Chondrocyte (in vitro differentiated cells): ENCODE data around the gene SFSWAP. TPM values are rescaled to one million over a fixed set of nuclear protein-coding genes. Genes with fewer than 3 reads are reported as not detected.

ENCODE experiments used
- DNase-seq: peaks from one replicate; pipeline ENCODE4 v3.0.0; 2021; ENCODE audit warnings: mixed read lengths, low spot score
- H3K27ac Mint-ChIP-seq: one replicate; pipeline ENCODE4 v1.8.0; 2021; ENCODE audit warnings: mild to moderate bottlenecking, moderate library complexity, mixed read lengths; ENCODE audit not compliant: unreplicated experiment
- H3K27me3 Mint-ChIP-seq: 2 replicates; pipeline ENCODE4 v1.8.0; 2021; ENCODE audit warnings: low read depth, mixed read lengths
- H3K36me3 Mint-ChIP-seq: 2 replicates; pipeline ENCODE4 v1.8.0; 2021; ENCODE audit warnings: low read depth, mixed read lengths
- H3K4me1 Mint-ChIP-seq: 2 replicates; pipeline ENCODE4 v1.8.0; 2021; ENCODE audit warnings: low read depth, mild to moderate bottlenecking, mixed read lengths
- H3K4me3 Mint-ChIP-seq: one replicate; pipeline ENCODE4 v1.8.0; 2021; ENCODE audit warnings: mild to moderate bottlenecking, moderate library complexity, mixed read lengths; ENCODE audit not compliant: unreplicated experiment
- H3K9me3 Mint-ChIP-seq: 2 replicates; pipeline ENCODE4 v1.8.0; 2021; ENCODE audit warnings: low read depth, mixed read lengths
- CTCF ChIP-seq: fragments of 200-600 bp; sonication (generic); IDR thresholded peaks from 2 replicates; pipeline ENCODE4 v1.5.0; 2021; ENCODE audit warnings: antibody characterized with exemption, mild to moderate bottlenecking, moderate library complexity
- total RNA-seq: library from RNA; stranded (reverse); gene quantifications from 3 replicates; pipeline ENCODE4 v1.2.1, GENCODE V29; 2021

Gene SFSWAP
- total RNA-seq, 1 donor from 2014 or later, result 33.0 TPM

GRCh38 chr12:131725503-131725902 is 14.6 kb downstream of the SFSWAP start:
- H3K27me3 Mint-ChIP-seq, result no peaks in the 10 kb centered on the region

DNA sequence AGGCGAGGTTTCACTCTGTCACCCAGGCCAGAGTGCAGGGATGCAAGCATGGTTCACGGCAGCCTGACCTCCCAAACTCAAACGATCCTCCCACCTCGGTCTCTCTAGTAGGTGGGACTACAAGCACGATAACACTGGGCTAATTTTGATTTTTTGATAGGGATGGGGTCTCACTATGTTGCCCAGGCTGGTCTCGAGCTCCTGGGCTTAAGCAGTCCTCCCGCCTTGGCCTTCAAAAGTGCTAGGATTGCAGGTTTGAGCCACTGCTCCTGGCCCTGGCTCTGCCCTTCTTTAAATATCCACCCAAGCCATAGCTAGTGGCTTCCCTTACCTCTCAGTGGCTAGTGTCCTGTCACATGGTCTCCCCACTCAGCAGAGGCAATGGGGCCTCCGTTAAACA is 17.8 kb downstream of the SFSWAP start:
- Mint-ChIP-seq H3K27me3 (no peaks in the 10 kb centered on the region), H3K27ac (no peak overlapping the region), H3K9me3 (no peaks in the 10 kb centered on the region), H3K4me1 (peaks cover under 1% of the 10 kb centered on the region), H3K36me3 (peaks cover 48% of the 10 kb centered on the region), H3K4me3 (no peak overlapping the region)
- no peak for TF ChIP-seq CTCF
- DNase-seq, result no peak

More at GRCh38 chr12:131725503-131725902, 14.6 kb downstream of the SFSWAP start:
- no peak for DNase-seq
- Mint-ChIP-seq H3K4me3 (no peak overlapping the region), H3K9me3 (no peaks in the 10 kb centered on the region), H3K36me3 (peaks cover 40% of the 10 kb centered on the region), H3K4me1 (peaks cover 23% of the 10 kb centered on the region), H3K27ac (no peak overlapping the region)
- TF ChIP-seq CTCF, result no peak

GRCh38 chr12:131729254-131729955 is 18.5 kb downstream of the SFSWAP start:
- Mint-ChIP-seq H3K4me3 (no peak overlapping the region), H3K27me3 (no peaks in the 10 kb centered on the region), H3K4me1 (no peaks in the 10 kb centered on the region), H3K27ac (no peak overlapping the region), H3K36me3 (peaks cover 51% of the 10 kb centered on the region), H3K9me3 (no peaks in the 10 kb centered on the region)
- TF ChIP-seq CTCF, result no peak
- no peak for DNase-seq

GRCh38 chr12:131732996-131733615 is 22.2 kb downstream of the SFSWAP start:
- H3K27me3 Mint-ChIP-seq, result no peaks in the 10 kb centered on the region
- no peak for TF ChIP-seq CTCF
- no peak overlapping the region for H3K27ac Mint-ChIP-seq
- H3K4me1 Mint-ChIP-seq, result peaks cover 14% of the 10 kb centered on the region
- DNase-seq, result no peak
- H3K9me3 Mint-ChIP-seq, result no peaks in the 10 kb centered on the region
- H3K4me3 Mint-ChIP-seq, result no peak overlapping the region
- H3K36me3 Mint-ChIP-seq, result peaks cover 39% of the 10 kb centered on the region

GRCh38 chr12:131733874-131734273 is 23.0 kb downstream of the SFSWAP start:
- Mint-ChIP-seq H3K4me1 (peaks cover 16% of the 10 kb centered on the region), H3K36me3 (peaks cover 36% of the 10 kb centered on the region), H3K4me3 (no peak overlapping the region), H3K27me3 (no peaks in the 10 kb centered on the region), H3K9me3 (no peaks in the 10 kb centered on the region), H3K27ac (no peak overlapping the region)
- TF ChIP-seq CTCF, result no peak
- DNase-seq, result no peak
